Smooth muscle cell (in vitro differentiated cells): ENCODE measurements around the gene ERC2. TPM values are rescaled to one million over a fixed set of nuclear protein-coding genes. Genes with fewer than 3 reads are reported as not detected.

Experiments used
- DNase-seq: peaks from one replicate; lab custom pipeline; 2025; ENCODE audit not compliant: unreplicated experiment; lab: John Stamatoyannopoulos, UW
- H2AFZ ChIP-seq: fragments of 200-600 bp; sonication (generic); 2 replicates; pipeline ENCODE4 v1.6.0; 2016; ENCODE audit warnings: antibody characterized with exemption, low read depth, mild to moderate bottlenecking
- H3F3A ChIP-seq: fragments of 200-600 bp; sonication (generic); 2 replicates; pipeline ENCODE4 v1.6.0; 2017; ENCODE audit warnings: antibody characterized with exemption, low read depth
- H3K27ac ChIP-seq: fragments of 200-600 bp; sonication (generic); 2 replicates; pipeline ENCODE4 v1.5.1; 2016; ENCODE audit warnings: low read depth, mild to moderate bottlenecking
- H3K27me3 ChIP-seq: fragments of 200-600 bp; sonication (generic); 2 replicates; pipeline ENCODE4 v1.6.1; 2016; ENCODE audit warnings: low read depth, mild to moderate bottlenecking
- H3K36me3 ChIP-seq: fragments of 200-600 bp; sonication (generic); 2 replicates; pipeline ENCODE4 v1.5.1; 2016; ENCODE audit warnings: low read depth
- H3K4me1 ChIP-seq: fragments of 200-600 bp; sonication (generic); 2 replicates; pipeline ENCODE4 v1.5.1; 2016; ENCODE audit warnings: low read depth
- H3K4me2 ChIP-seq: fragments of 200-600 bp; sonication (generic); 2 replicates; pipeline ENCODE4 v1.6.0; 2016; ENCODE audit warnings: mild to moderate bottlenecking
- H3K4me3 ChIP-seq: fragments of 200-600 bp; sonication (generic); 2 replicates; pipeline ENCODE4 v1.5.1; 2016; ENCODE audit warnings: mild to moderate bottlenecking
- H3K79me2 ChIP-seq: fragments of 200-600 bp; sonication (generic); 2 replicates; pipeline ENCODE4 v1.6.0; 2016; ENCODE audit warnings: low read depth, mild to moderate bottlenecking
- H3K9ac ChIP-seq: fragments of 200-600 bp; sonication (generic); 2 replicates; pipeline ENCODE4 v1.6.0; 2016; ENCODE audit warnings: low read depth
- H3K9me3 ChIP-seq: fragments of 200-600 bp; sonication (generic); replicated peaks from 2 replicates; pipeline ENCODE4 v1.5.1; 2016; ENCODE audit warnings: low read depth
- H4K20me1 ChIP-seq: fragments of 200-600 bp; sonication (generic); 2 replicates; pipeline ENCODE4 v1.6.0; 2016; ENCODE audit warnings: low read depth
- CTCF ChIP-seq: fragments of 200-600 bp; sonication (generic); IDR thresholded peaks from 2 replicates; pipeline ENCODE4 v1.5.1; 2017; ENCODE audit warnings: borderline replicate concordance, mild to moderate bottlenecking, antibody characterized with exemption; ENCODE audit not compliant: insufficient read depth, poor library complexity, severe bottlenecking
- WGBS: methylation state at CpG from one replicate; pipeline ENCODE4 v1.1.7; 2016; ENCODE audit warnings: low lambda C conversion rate; 5-methylcytosine and 5-hydroxymethylcytosine counted together
- polyA plus RNA-seq: library from polyadenylated mRNA; unstranded; fragments of >200 nt; fragmentation: Nextera tagmentation; extraction: Ambion mirVana; gene quantifications from 2 replicates; pipeline ENCODE4 v1.2.1, GENCODE V29; 2016
- total RNA-seq: library from RNA; depleted of rRNA; stranded (reverse); fragments of >200 nt; gene quantifications from 2 replicates; pipeline ENCODE4 v1.2.3, GENCODE V29; 2014

ERC2 gene
- total and polyA plus RNA-seq, 2 experiments from 2014 or later = 1.1 TPM; not detected in 1

- no peak for TF ChIP-seq CTCF
- Histone ChIP-seq H3K4me2 (no peak overlapping the region), H2AFZ (no peak overlapping the region), H3K79me2 (no peaks in the 10 kb centered on the region), H4K20me1 (no peaks in the 10 kb centered on the region), H3K4me1 (peaks cover 22% of the 10 kb centered on the region), H3K36me3 (no peaks in the 10 kb centered on the region), H3K27me3 (no peaks in the 10 kb centered on the region), H3K4me3 (no peak overlapping the region), H3K27ac (no peak overlapping the region), H3K9me3 (no peaks in the 10 kb centered on the region), H3K9ac (no peak overlapping the region), H3F3A (peaks cover 8% of the 10 kb centered on the region)
- DNase-seq = no peak
- WGBS = 91% methylated on average over 3 of the region's 3 CpGs
These were observed 98.4 kb downstream of the ERC2 start for GRCh38 chr3:56369914-56370313.

GRCh38 chr3:56368846-56369245 is 99.4 kb downstream of the ERC2 start:
- WGBS = 94% methylated on average over 4 of the region's 4 CpGs
- Histone ChIP-seq H3K9me3 (no peaks in the 10 kb centered on the region), H3K79me2 (no peaks in the 10 kb centered on the region), H3K27ac (no peak overlapping the region), H2AFZ (no peak overlapping the region), H3K4me1 (peaks cover 22% of the 10 kb centered on the region), H3F3A (peaks cover 8% of the 10 kb centered on the region), H3K9ac (no peak overlapping the region), H3K4me3 (no peak overlapping the region), H3K4me2 (no peak overlapping the region), H3K27me3 (no peaks in the 10 kb centered on the region), H4K20me1 (no peaks in the 10 kb centered on the region), H3K36me3 (no peaks in the 10 kb centered on the region)
- no peak for DNase-seq
- TF ChIP-seq CTCF = no peak

- Histone ChIP-seq H3K4me1 (peaks cover 22% of the 10 kb centered on the region), H3K9me3 (no peaks in the 10 kb centered on the region), H3K4me2 (peak overlapping the region; percentile 23), H2AFZ (no peak overlapping the region), H3K4me3 (no peak overlapping the region), H3K27me3 (no peaks in the 10 kb centered on the region), H4K20me1 (no peaks in the 10 kb centered on the region), H3K79me2 (no peaks in the 10 kb centered on the region), H3K9ac (no peak overlapping the region), H3K36me3 (no peaks in the 10 kb centered on the region), H3F3A (peaks cover 8% of the 10 kb centered on the region), H3K27ac (peak overlapping the region; percentile 50)
- 31% methylated on average over 4 of the region's 4 CpGs for WGBS
- no peak for TF ChIP-seq CTCF
- no peak for DNase-seq
These were observed 101.6 kb downstream of the ERC2 start for GRCh38 chr3:56366641-56367162.
